MM.1S (cell line): ENCODE measurements around the gene NCCRP1.

Experiments
- DNase-seq: peaks from one replicate; pipeline ENCODE4 v3.0.0-alpha.2; 2015
- H2AFZ ChIP-seq: fragments of 300-600 bp; sonication (generic); 2 replicates; pipeline ENCODE4 v1.6.0; 2016; ENCODE audit warnings: antibody characterized with exemption, low read length
- H3F3A ChIP-seq: fragments of 300-600 bp; sonication (generic); 2 replicates; pipeline ENCODE4 v1.6.1; 2016; ENCODE audit warnings: mild to moderate bottlenecking, antibody characterized with exemption, low read length, moderate library complexity, mixed read lengths; ENCODE audit not compliant: insufficient read depth
- H3K27ac ChIP-seq: fragments of 300-600 bp; sonication (generic); 2 replicates; pipeline ENCODE4 v1.5.1; 2016; ENCODE audit warnings: mild to moderate bottlenecking, low read length
- H3K27me3 ChIP-seq: fragments of 300-600 bp; sonication (generic); replicated peaks from 2 replicates; pipeline ENCODE4 v1.6.0; 2016; ENCODE audit warnings: low read length; ENCODE audit not compliant: insufficient read depth
- H3K36me3 ChIP-seq: fragments of 300-600 bp; sonication (generic); replicated peaks from 2 replicates; pipeline ENCODE4 v1.6.1; 2016; ENCODE audit warnings: mild to moderate bottlenecking, low read length, mixed read lengths; ENCODE audit not compliant: insufficient read depth
- H3K4me1 ChIP-seq: fragments of 300-600 bp; sonication (generic); 2 replicates; pipeline ENCODE4 v1.6.1; 2016; ENCODE audit warnings: low read length, mixed read lengths
- H3K4me2 ChIP-seq: fragments of 300-600 bp; sonication (generic); 2 replicates; pipeline ENCODE4 v1.6.0; 2016; ENCODE audit warnings: low read depth, low read length
- H3K4me3 ChIP-seq: fragments of 300-600 bp; sonication (generic); 2 replicates; pipeline ENCODE4 v1.5.1; 2016; ENCODE audit warnings: low read length, mixed read lengths
- H3K79me2 ChIP-seq: fragments of 300-600 bp; sonication (generic); 2 replicates; pipeline ENCODE4 v1.6.1; 2016; ENCODE audit warnings: mixed run types, low read length, mixed read lengths
- H3K9ac ChIP-seq: fragments of 300-600 bp; sonication (generic); 2 replicates; pipeline ENCODE4 v1.6.1; 2016; ENCODE audit warnings: low read length, mixed read lengths
- H3K9me2 ChIP-seq: fragments of 300-600 bp; sonication (generic); replicated peaks from 2 replicates; pipeline ENCODE4 v1.6.1; 2016; ENCODE audit warnings: mild to moderate bottlenecking, low read length, mixed read lengths; ENCODE audit not compliant: insufficient read depth
- H3K9me3 ChIP-seq: fragments of 300-600 bp; sonication (generic); replicated peaks from 2 replicates; pipeline ENCODE4 v1.6.1; 2016; ENCODE audit warnings: mild to moderate bottlenecking, low read length, mixed read lengths; ENCODE audit not compliant: insufficient read depth
- H4K20me1 ChIP-seq: fragments of 300-600 bp; sonication (generic); 2 replicates; pipeline ENCODE4 v1.6.1; 2016; ENCODE audit warnings: mild to moderate bottlenecking, low read length, moderate library complexity, mixed read lengths; ENCODE audit not compliant: insufficient read depth
- CTCF ChIP-seq: fragments of 300-600 bp; sonication (generic); IDR thresholded peaks from 2 replicates; pipeline ENCODE4 v1.5.1; 2016; ENCODE audit warnings: antibody characterized with exemption, low read length, mixed read lengths
- EZH2 ChIP-seq: fragments of 300-600 bp; sonication (generic); optimal IDR thresholded peaks from 2 replicates; pipeline ENCODE3; 2017; ENCODE audit warnings: low read depth, mild to moderate bottlenecking, antibody characterized with exemption, low read length, mixed read lengths
- EZH2phosphoT487 ChIP-seq: fragments of 300-600 bp; sonication (generic); IDR thresholded peaks from 2 replicates; pipeline ENCODE4 v1.6.1; 2018; ENCODE audit warnings: antibody characterized with exemption, low read length

Gene NCCRP1

GRCh38 chr19:39170386-39171231, 26.2 kb upstream of the NCCRP1 start:
- Histone ChIP-seq H3K4me2 (no peak overlapping the region), H3K4me3 (no peak overlapping the region), H3K79me2 (no peaks in the 10 kb centered on the region), H3K9me2 (no peaks in the 10 kb centered on the region), H3K27ac (no peak overlapping the region), H3K9ac (no peak overlapping the region), H3K4me1 (no peaks in the 10 kb centered on the region), H3K36me3 (no peaks in the 10 kb centered on the region), H3F3A (no peaks in the 10 kb centered on the region), H2AFZ (no peak overlapping the region), H3K27me3 (no peaks in the 10 kb centered on the region), H3K9me3 (no peaks in the 10 kb centered on the region), H4K20me1 (no peaks in the 10 kb centered on the region)
- no peak for DNase-seq
- TF ChIP-seq EZH2 (no peak), EZH2phosphoT487 (no peak), CTCF (no peak)

- no peak for DNase-seq
- no peak overlapping the region for H3K27ac ChIP-seq
- TF ChIP-seq EZH2phosphoT487, result no peak
- TF ChIP-seq CTCF, result no peak
- no peak for TF ChIP-seq EZH2
- H4K20me1 ChIP-seq, result no peaks in the 10 kb centered on the region
- no peaks in the 10 kb centered on the region for H3K27me3 ChIP-seq
- H3K4me2 ChIP-seq, result no peak overlapping the region
- H2AFZ ChIP-seq, result no peak overlapping the region
- no peaks in the 10 kb centered on the region for H3F3A ChIP-seq
- no peaks in the 10 kb centered on the region for H3K4me1 ChIP-seq
- no peak overlapping the region for H3K9ac ChIP-seq
- no peaks in the 10 kb centered on the region for H3K9me3 ChIP-seq
- no peaks in the 10 kb centered on the region for H3K36me3 ChIP-seq
- H3K9me2 ChIP-seq, result no peaks in the 10 kb centered on the region
- H3K79me2 ChIP-seq, result no peaks in the 10 kb centered on the region
- H3K4me3 ChIP-seq, result no peak overlapping the region
Observed at GRCh38 chr19:39171479-39172465, 25.0 kb upstream of the NCCRP1 start.

GRCh38 chr19:39172700-39173501, 23.9 kb upstream of the NCCRP1 start:
- no peak overlapping the region for H2AFZ ChIP-seq
- H3K9me2 ChIP-seq, result no peaks in the 10 kb centered on the region
- no peaks in the 10 kb centered on the region for H3K79me2 ChIP-seq
- H3K27me3 ChIP-seq, result no peaks in the 10 kb centered on the region
- TF ChIP-seq CTCF (no peak), EZH2phosphoT487 (no peak), EZH2 (no peak)
- no peaks in the 10 kb centered on the region for H4K20me1 ChIP-seq
- no peak overlapping the region for H3K4me2 ChIP-seq
- no peak overlapping the region for H3K4me3 ChIP-seq
- H3K9ac ChIP-seq, result no peak overlapping the region
- no peaks in the 10 kb centered on the region for H3F3A ChIP-seq
- H3K4me1 ChIP-seq, result no peaks in the 10 kb centered on the region
- no peak for DNase-seq
- no peaks in the 10 kb centered on the region for H3K36me3 ChIP-seq
- H3K27ac ChIP-seq, result no peak overlapping the region
- no peaks in the 10 kb centered on the region for H3K9me3 ChIP-seq
